A549 treated with Mapracorat at 1 μM for 4 hours (cell line): Measurements from ENCODE around the gene BACH1. TPM values are rescaled to one million over a fixed set of nuclear protein-coding genes. Genes with fewer than 3 reads are reported as not detected.

Source experiments
- total RNA-seq: library from RNA; stranded (reverse); fragments of 200-300 nt; extraction: Qiagen RNA extraction; gene quantifications from 5 replicates; pipeline ENCODE4 v1.2.3, GENCODE V29; 2022

Gene BACH1
- 3.7 to 6.3 TPM (median 4.8 TPM) in 5 replicates for total RNA-seq

DNA sequence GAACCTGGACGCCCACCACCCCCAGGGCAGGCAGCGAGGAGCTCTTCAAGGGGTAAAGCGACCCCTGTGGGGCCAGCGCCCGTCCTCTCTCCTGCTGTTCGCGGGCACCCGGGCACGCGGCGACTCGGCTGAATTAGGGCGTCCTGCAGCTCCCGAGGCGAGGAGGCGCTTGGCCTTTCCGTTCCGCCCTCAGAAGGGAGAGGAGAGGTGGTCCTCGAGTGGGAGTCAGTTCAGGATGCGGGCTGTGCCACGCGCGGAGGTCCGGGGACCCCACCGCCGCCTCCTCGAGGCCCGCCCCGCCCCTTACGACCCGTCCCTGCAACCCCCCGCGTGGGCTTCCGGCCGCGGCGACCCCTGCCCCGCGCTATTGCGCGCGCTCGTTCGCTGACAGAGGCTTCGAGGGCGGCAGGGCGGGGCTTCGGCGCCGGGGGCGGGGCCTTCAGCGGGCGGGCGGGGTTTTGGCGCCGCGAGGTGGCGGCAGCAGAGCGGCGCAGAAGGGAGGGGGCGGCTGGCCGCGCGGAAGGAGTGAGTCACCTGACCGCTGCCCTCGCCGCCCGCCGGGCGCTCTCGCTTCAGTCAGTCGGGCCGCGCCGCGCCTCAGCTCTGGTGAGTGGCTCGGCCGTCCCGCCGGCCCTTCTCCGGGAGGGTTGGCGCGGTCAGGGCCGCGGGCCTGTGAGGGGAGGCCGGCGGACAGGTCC, at the start of gene BACH1:
Gene BACH1 (plus strand): TSS at position 575 of the 698 bp plus-strand sequence. CDS start 22,359 bp downstream, outside the sequence.

Other genes starting within 250 kb of the BACH1 start
- 165 to 198 TPM (median 174 TPM) in 5 replicates for gene CCT8, start 225.3 kb upstream of the BACH1 start, total RNA-seq
- gene MAP3K7CL, start 168.3 kb upstream of the BACH1 start, total RNA-seq, result 1.1 to 2.7 TPM (median 2.0 TPM) in 5 replicates